ENCODE results near the gene MMGT1.
"Not testable (repeated sequence)": the region's sequence is repeated elsewhere in the genome, so short reads cannot be mapped to it uniquely, and the experiment has no call there.

MMGT1 gene

GRCh38 chrX:135920516-135920915, 53.3 kb downstream of the MMGT1 start:
- not testable (repeated sequence) for DNase-seq

GRCh38 chrX:135914404-135914803, 59.4 kb downstream of the MMGT1 start:
- no peak for DNase-seq
